ENCODE data around the gene TCF4.

DNA sequence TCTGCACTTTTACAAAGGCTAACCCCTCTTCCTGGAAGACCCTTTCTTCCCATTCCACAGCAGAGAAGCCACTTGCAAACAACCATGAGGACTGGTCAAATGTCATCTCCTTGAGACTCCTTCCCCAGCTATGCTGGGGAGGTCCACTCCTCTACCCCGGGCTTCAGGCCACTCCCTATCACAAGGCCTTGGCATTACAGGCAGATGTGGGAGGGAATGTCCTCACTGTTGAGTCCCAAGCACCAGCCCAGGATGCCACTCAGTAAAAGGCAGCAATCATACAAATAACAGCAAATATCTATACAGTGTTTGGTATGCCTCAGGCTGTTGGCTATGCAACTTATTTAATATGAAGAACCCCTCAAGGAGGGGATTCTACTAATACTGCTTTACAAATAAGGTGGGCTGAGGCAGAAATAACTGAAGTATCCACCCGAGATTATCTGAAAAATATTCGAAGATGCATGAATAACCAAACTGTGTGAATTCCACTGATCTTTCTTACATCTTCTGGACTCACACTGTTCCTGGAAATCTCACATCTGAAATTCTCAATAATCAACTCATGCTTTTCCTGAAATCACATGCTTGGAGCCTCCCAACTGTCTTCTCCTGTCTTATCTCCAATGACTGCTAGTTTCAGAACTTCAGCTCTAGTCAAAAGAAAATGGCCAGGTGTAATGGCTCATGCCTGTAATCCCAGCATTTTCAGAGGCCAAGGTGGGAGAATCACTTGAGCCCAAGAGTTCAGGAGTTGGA, 226.3 kb downstream of the TCF4 start:
- TF ChIP-seq TCF7 (CRISPR knock-in tag; IDR thresholded peaks at IDR 0.05; ENCODE audit: low read depth) (no peak), ESRRA (CRISPR knock-in tag; IDR thresholded peaks at IDR 0.05; ENCODE audit: borderline replicate concordance) (no peak), MAX (CRISPR knock-in tag; IDR thresholded peaks at IDR 0.05) (no peak)
- TF ChIP-seq, protein P1, sequence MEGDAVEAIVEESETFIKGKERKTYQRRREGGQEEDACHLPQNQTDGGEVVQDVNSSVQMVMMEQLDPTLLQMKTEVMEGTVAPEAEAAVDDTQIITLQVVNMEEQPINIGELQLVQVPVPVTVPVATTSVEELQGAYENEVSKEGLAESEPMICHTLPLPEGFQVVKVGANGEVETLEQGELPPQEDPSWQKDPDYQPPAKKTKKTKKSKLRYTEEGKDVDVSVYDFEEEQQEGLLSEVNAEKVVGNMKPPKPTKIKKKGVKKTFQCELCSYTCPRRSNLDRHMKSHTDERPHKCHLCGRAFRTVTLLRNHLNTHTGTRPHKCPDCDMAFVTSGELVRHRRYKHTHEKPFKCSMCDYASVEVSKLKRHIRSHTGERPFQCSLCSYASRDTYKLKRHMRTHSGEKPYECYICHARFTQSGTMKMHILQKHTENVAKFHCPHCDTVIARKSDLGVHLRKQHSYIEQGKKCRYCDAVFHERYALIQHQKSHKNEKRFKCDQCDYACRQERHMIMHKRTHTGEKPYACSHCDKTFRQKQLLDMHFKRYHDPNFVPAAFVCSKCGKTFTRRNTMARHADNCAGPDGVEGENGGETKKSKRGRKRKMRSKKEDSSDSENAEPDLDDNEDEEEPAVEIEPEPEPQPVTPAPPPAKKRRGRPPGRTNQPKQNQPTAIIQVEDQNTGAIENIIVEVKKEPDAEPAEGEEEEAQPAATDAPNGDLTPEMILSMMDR (IDR thresholded peaks at IDR 0.05): no peak

Measured in WTC11 (cell line).